ENCODE results near the gene MMAB. TPM values are rescaled to one million over a fixed set of nuclear protein-coding genes. Genes with fewer than 3 reads are reported as not detected.

The MMAB gene
- total and polyA plus RNA-seq, 10 of the 15 experiments (the other 5 are each of a cell fraction or from before 2014, with no cell fraction given) = 10.6 to 65.3 (median 45.2) TPM

GRCh38 chr12:109563291-109564284 lies 9.7 kb downstream of the MMAB start:
- peaks cover 11% of the 10 kb centered on the region; the same call in 2 of the 3 replicates for H3K9me3 ChIP-seq (replicated peaks; ENCODE audit: control insufficient read depth, insufficient read depth, low read length)
- peaks cover 1 to 8% of the 10 kb centered on the region in 2 experiments; a peak in 3 of 4 replicates for H3K36me3 ChIP-seq (ENCODE audit: control insufficient read depth in 2 of 2, insufficient read depth in 2 of 2, low read length in 1 of 2)
- WGBS (ENCODE audit: insufficient coverage, insufficient replicate concordance, low lambda C conversion rate, missing lambda C conversion rate) = 91% methylated on average over 30 of the region's 30 CpGs
- BruUV-seq (replicated peaks) = no TSS peak
- no peak for ATAC-seq
- no peak for TF ChIP-seq IKZF1 (conservative IDR thresholded peaks at IDR 0.05)
- TF ChIP-seq USF2 (IDR thresholded peaks at IDR 0.05; ENCODE audit: borderline replicate concordance, low read depth, low read length) = no peak
- TF ChIP-seq NFYA (IDR thresholded peaks at IDR 0.05; ENCODE audit: borderline replicate concordance, low read depth, low read length) = no peak
- TF ChIP-seq IKZF2 (IDR thresholded peaks at IDR 0.05) = no peak
- TF ChIP-seq RB1 (IDR thresholded peaks at IDR 0.05; ENCODE audit: borderline replicate concordance) = no peak
- TF ChIP-seq BMI1 (IDR thresholded peaks at IDR 0.05; ENCODE audit: borderline replicate concordance) = no peak
- CTCF ChIA-PET = no interaction called here
- H3K27me3 ChIP-seq (replicated peaks in 1 of 2; ENCODE audit: control insufficient read depth in 2 of 2, insufficient read depth in 2 of 2, low read length in 1 of 2) = no peaks in the 10 kb centered on the region
- H3K4me2 ChIP-seq (ENCODE audit: control insufficient read depth, insufficient read depth) = no peak overlapping the region
- H2AFZ ChIP-seq (ENCODE audit: control insufficient read depth, low read depth, low read length) = no peak overlapping the region
- intact Hi-C loops (cut with micrococcal nuclease; ENCODE audit: unreplicated experiment) (no loop called here), in situ Hi-C loops (cut with MboI) (no loop called here)
- SMC1A ChIA-PET (ENCODE audit: uncharacterized antibody, unreplicated experiment) = no interaction called here
- no peak for DNase-seq (ENCODE audit: low read depth, low spot score)
- FAIRE-seq = no peak
- H4K20me1 ChIP-seq (ENCODE audit: control insufficient read depth, insufficient read depth) = no peaks in the 10 kb centered on the region
- no peaks in the 10 kb centered on the region for H3K4me1 ChIP-seq (ENCODE audit: control insufficient read depth, insufficient read depth, low read length)
- H3K4me3 ChIP-seq = no peak overlapping the region
- no peak overlapping the region for H3K27ac ChIP-seq (ENCODE audit: control insufficient read depth, insufficient read depth)
- POLR2A ChIA-PET = no interaction called here
- RAD21 ChIA-PET (ENCODE audit: unreplicated experiment) = no interaction called here
- H3K79me2 ChIP-seq (ENCODE audit: control insufficient read depth, insufficient read depth, low read length) = no peaks in the 10 kb centered on the region
- no peak overlapping the region for H3K9ac ChIP-seq (ENCODE audit: control insufficient read depth, insufficient read depth, low read length)

Data from GM12878 (cell line).